IMR-90 (cell line): ENCODE data around the gene UAP1. TPM values are rescaled to one million over a fixed set of nuclear protein-coding genes. Genes with fewer than 3 reads are reported as not detected.
A peak's percentile ranks its signal among the peaks of the same experiment; 100 is the strongest.

Experiments used
- ATAC-seq: fragments of 200-7000 bp; cut with Tn5 transposase; 2 replicates; pipeline ENCODE4 v1.9.1; 2020; ENCODE audit warnings: low read depth, mild to moderate bottlenecking, moderate library complexity
- BruUV-seq: library from RNA; stranded (reverse); fragments of 400-500 nt; replicated peaks from 2 replicates; lab custom pipeline; 2021; lab: Mats Ljungman, UMichigan
- CTCF ChIA-PET: fragments of 300-600 bp; formaldehyde crosslinking; extraction: SDS; loops from one replicate; lab custom pipeline; 2021; ENCODE audit warnings: antibody characterized with exemption; lab: Yijun Ruan, JAX
- POLR2A ChIA-PET: fragments of 300-600 bp; sonication (Branson Sonifier 250); formaldehyde crosslinking; loops from one replicate; lab custom pipeline; 2022; ENCODE audit warnings: antibody characterized with exemption; ENCODE audit not compliant: unreplicated experiment; lab: Charles Lee
- DNase-seq: peaks from one replicate; pipeline ENCODE4 v3.0.0; 2013
- H2AFZ ChIP-seq: replicated peaks from 2 replicates; pipeline ENCODE3; 2013; ENCODE audit warnings: low read length, mild to moderate bottlenecking; ENCODE audit not compliant: poor library complexity
- H2AK5ac ChIP-seq: 2 replicates; pipeline ENCODE4 v1.6.1; 2013; ENCODE audit warnings: low read depth, low read length, inconsistent platforms
- H2AK9ac ChIP-seq: replicated peaks from 2 replicates; pipeline ENCODE3; 2013; ENCODE audit warnings: mild to moderate bottlenecking, low read depth, low read length, moderate library complexity; ENCODE audit not compliant: poor library complexity
- H2BK120ac ChIP-seq: 2 replicates; pipeline ENCODE4 v1.6.1; 2013; ENCODE audit warnings: low read depth, low read length, inconsistent platforms
- H2BK15ac ChIP-seq: 3 replicates; pipeline ENCODE4 v1.6.1; 2013; ENCODE audit warnings: low read depth, low read length, inconsistent platforms
- H2BK20ac ChIP-seq: 2 replicates; pipeline ENCODE4 v1.6.1; 2013; ENCODE audit warnings: low read depth, mild to moderate bottlenecking, inconsistent platforms, low read length, moderate library complexity
- H2BK5ac ChIP-seq: 2 replicates; pipeline ENCODE4 v1.6.1; 2013; ENCODE audit warnings: mild to moderate bottlenecking, low read depth, low read length, inconsistent platforms; ENCODE audit not compliant: poor library complexity, severe bottlenecking
- H3K14ac ChIP-seq: replicated peaks from 2 replicates; pipeline ENCODE4 v1.6.1; 2013; ENCODE audit warnings: low read depth, low read length, inconsistent platforms
- H3K18ac ChIP-seq: 2 replicates; pipeline ENCODE4 v1.6.1; 2013; ENCODE audit warnings: low read depth, low read length, control low read depth
- H3K23ac ChIP-seq: 2 replicates; pipeline ENCODE4 v1.6.1; 2013; ENCODE audit warnings: low read depth, low read length, inconsistent platforms
- H3K27ac ChIP-seq: 2 replicates; pipeline ENCODE4 v1.5.1; 2013; ENCODE audit warnings: mild to moderate bottlenecking, control low read depth, low read length; ENCODE audit not compliant: insufficient read depth
- H3K27me3 ChIP-seq: 2 replicates; pipeline ENCODE4 v1.6.1; 2013; ENCODE audit warnings: low read length; ENCODE audit not compliant: control insufficient read depth, insufficient read depth
- H3K36me3 ChIP-seq: 2 replicates; pipeline ENCODE4 v1.6.1; 2013; ENCODE audit warnings: low read length, mixed read lengths; ENCODE audit not compliant: control insufficient read depth, insufficient read depth
- H3K4ac ChIP-seq: 2 replicates; pipeline ENCODE4 v1.6.1; 2013; ENCODE audit warnings: low read depth, low read length, inconsistent platforms
- H3K4me1 ChIP-seq: 2 replicates; pipeline ENCODE4 v1.6.1; 2013; ENCODE audit warnings: low read length, mixed read lengths; ENCODE audit not compliant: control insufficient read depth, insufficient read depth
- H3K4me2 ChIP-seq: 2 replicates; pipeline ENCODE4 v1.6.1; 2013; ENCODE audit warnings: low read depth, mild to moderate bottlenecking, control low read depth, low read length, moderate library complexity
- H3K4me3 ChIP-seq: 2 replicates; pipeline ENCODE4 v1.5.1; 2013; ENCODE audit warnings: low read depth, mild to moderate bottlenecking, control low read depth, low read length, moderate library complexity; ENCODE audit not compliant: insufficient read depth
- H3K56ac ChIP-seq: 2 replicates; pipeline ENCODE4 v1.6.1; 2013; ENCODE audit warnings: low read length, inconsistent platforms; ENCODE audit not compliant: insufficient read depth; ENCODE audit errors: extremely low read depth
- H3K79me1 ChIP-seq, 2 experiments: 2 replicates each; pipeline ENCODE4 v1.6.1; 2013; ENCODE audit warnings: low read length in 2 of 2, inconsistent platforms in 1 of 2, low read depth in 1 of 2
- H3K9ac ChIP-seq: 2 replicates; pipeline ENCODE4 v1.6.1; 2013; ENCODE audit warnings: low read depth, low read length, control low read depth
- H3K9me1 ChIP-seq: 2 replicates; pipeline ENCODE4 v1.6.1; 2013; ENCODE audit warnings: low read length, inconsistent platforms; ENCODE audit not compliant: insufficient read depth
- H3K9me3 ChIP-seq: 2 replicates; pipeline ENCODE4 v1.6.1; 2013; ENCODE audit warnings: low read length; ENCODE audit not compliant: control insufficient read depth, insufficient read depth
- H4K20me1 ChIP-seq: 2 replicates; pipeline ENCODE4 v1.6.1; 2013; ENCODE audit warnings: low read length, inconsistent platforms; ENCODE audit not compliant: insufficient read depth
- H4K5ac ChIP-seq: 2 replicates; pipeline ENCODE4 v1.6.1; 2013; ENCODE audit warnings: mild to moderate bottlenecking, low read depth, low read length, control low read depth
- H4K8ac ChIP-seq, 2 experiments: 2 replicates each; pipeline ENCODE4 v1.6.1; 2013; ENCODE audit warnings: low read depth in 2 of 2, low read length in 2 of 2, control low read depth in 1 of 2, inconsistent platforms in 1 of 2
- H4K91ac ChIP-seq: 2 replicates; pipeline ENCODE4 v1.6.1; 2013; ENCODE audit warnings: low read depth, low read length, inconsistent platforms; ENCODE audit not compliant: insufficient read depth
- CEBPB ChIP-seq: IDR thresholded peaks from 2 replicates; pipeline ENCODE4 v1.6.1; 2012; ENCODE audit warnings: low read depth, low read length, improper control_type of control experiment
- CHD1 ChIP-seq: IDR thresholded peaks from 2 replicates; pipeline ENCODE4 v1.6.1; 2012; ENCODE audit warnings: low read depth, low read length, improper control_type of control experiment
- FOS ChIP-seq: fragments of 150-350 bp; IDR thresholded peaks from 2 replicates; pipeline ENCODE4 v1.6.1; 2016; ENCODE audit warnings: low read depth, low read length
- MAFK ChIP-seq: IDR thresholded peaks from 2 replicates; pipeline ENCODE4 v1.6.1; 2012; ENCODE audit warnings: low read depth, low read length, improper control_type of control experiment
- RFX5 ChIP-seq: IDR thresholded peaks from 2 replicates; pipeline ENCODE4 v1.8.0; 2012; ENCODE audit warnings: low read depth, mild to moderate bottlenecking, low read length, moderate library complexity
- WGBS, 2 experiments: methylation state at CpG; one replicate each; pipeline versions ENCODE4 v1.1.5 to v1.1.7; 2013; ENCODE audit warnings: missing lambda C conversion rate in 2 of 2; ENCODE audit not compliant: insufficient read length in 1 of 2; ENCODE audit errors: extremely low coverage in 2 of 2; 5-methylcytosine and 5-hydroxymethylcytosine counted together
- dilution Hi-C: fragments of 300-500 bp; cut with HindIII; formaldehyde crosslinking; loops from one replicate; pipeline ENCODE4 v1.14.3; 2018; ENCODE audit warnings: low sequenced_read_pairs; ENCODE audit not compliant: unreplicated experiment
- in situ Hi-C: fragments of 300-500 bp; cut with MboI; formaldehyde crosslinking; loops from 3 replicates; pipeline ENCODE4 v1.14.3; 2019; ENCODE audit warnings: low sequenced_read_pairs, inconsistent platforms, mixed read lengths
- intact Hi-C: fragments of 100-400 bp; cut with micrococcal nuclease; formaldehyde crosslinking; loops from 2 replicates; pipeline ENCODE4 v1.10.0; 2022
- polyA plus RNA-seq, 3 experiments: library from polyadenylated mRNA; depleted of rRNA; stranded (reverse); fragments of >200 nt; gene quantifications; 2 replicates each; pipeline ENCODE4 v1.2.3, GENCODE V29; 2012; ENCODE audit warnings: low replicate concordance in 1 of 3
- total RNA-seq: library from RNA; depleted of rRNA; stranded (reverse); fragments of >200 nt; gene quantifications from 2 replicates; pipeline ENCODE4 v1.2.3, GENCODE V29; 2012

The UAP1 gene
- total and polyA plus RNA-seq, 2 of the 4 experiments (the other 2 are of a cell fraction) = 93.4 to 196 TPM

DNA sequence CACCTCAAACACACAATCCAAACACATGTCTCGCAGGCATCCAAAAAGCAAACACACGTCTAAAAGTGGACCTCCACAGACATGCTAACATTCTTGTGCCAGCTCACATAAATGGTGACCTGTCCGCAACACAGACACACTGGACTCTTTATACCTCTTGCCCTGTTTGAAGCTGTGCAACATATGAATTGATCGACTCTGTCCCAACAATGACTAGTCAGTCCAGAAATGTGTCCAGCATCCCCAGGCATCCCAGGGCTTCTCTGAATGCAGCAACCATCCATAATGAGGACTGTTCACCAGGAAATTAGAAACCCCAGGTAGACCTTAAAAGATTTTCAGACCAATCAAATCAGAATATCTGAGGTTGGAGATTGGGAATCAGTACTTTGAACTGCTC, 73.9 kb downstream of the UAP1 start:
- H4K20me1 ChIP-seq = peaks cover 48% of the 10 kb centered on the region
- no peak overlapping the region for H2BK15ac ChIP-seq
- DNase-seq (peak; percentile 31), ATAC-seq (no peak)
- H2BK5ac ChIP-seq = peak overlapping the region; percentile 3
- no peaks in the 10 kb centered on the region for H3K36me3 ChIP-seq
- dilution Hi-C loops (no loop called here), intact Hi-C loops (loop anchor here (2.0 to 10.0 kb wide), 2 partner anchors 13 to 139 kb away; no protein-coding TSS in a partner anchor), in situ Hi-C loops (no loop called here)
- TF ChIP-seq MAFK = no peak
- no peak for TF ChIP-seq FOS
- TF ChIP-seq CHD1 = no peak
- no peak for TF ChIP-seq RFX5
- TF ChIP-seq CEBPB = 0 out of 2 replicates have a peak, but pooled peaks have one; percentile 4
- no peak overlapping the region for H3K18ac ChIP-seq
- CTCF ChIA-PET = no interaction called here
- peak overlapping the region; percentile 70 for H3K14ac ChIP-seq
- H3K4me1 ChIP-seq = peaks cover 11% of the 10 kb centered on the region; the same call in 1 of the 2 replicates
- peak overlapping the region; percentile 10; the same call in 1 of the 2 replicates for H3K27ac ChIP-seq
- H3K4ac ChIP-seq = peak overlapping the region; percentile 73
- peak overlapping the region; percentile 20; the same call in 1 of the 2 replicates for H4K91ac ChIP-seq
- no peak overlapping the region for H2BK20ac ChIP-seq
- H3K27me3 ChIP-seq = no peaks in the 10 kb centered on the region
- peak overlapping the region; percentile 17 for H3K9ac ChIP-seq
- peak overlapping the region; percentile 30 for H2AK9ac ChIP-seq
- peak overlapping the region; percentile 67; the same call in 1 of the 2 replicates for H2AK5ac ChIP-seq
- H3K9me1 ChIP-seq = peaks cover 18% of the 10 kb centered on the region
- no TSS peak for BruUV-seq
- H4K8ac ChIP-seq = peak overlapping the region in 1 of 2 experiments; percentile 20; a peak in 1 of 4 replicates
- peak overlapping the region; percentile 71 for H3K4me2 ChIP-seq
- 20% methylated on average over 2 of the region's 4 CpGs; no CpG with 5 or more reads in 1 of the 2 experiments for WGBS, 2 experiments
- no peak overlapping the region for H2BK120ac ChIP-seq
- peak overlapping the region; percentile 52; the same call in 1 of the 2 replicates for H3K56ac ChIP-seq
- peak overlapping the region; percentile 90 for H3K23ac ChIP-seq
- H3K79me1 ChIP-seq = peaks cover 0 to 60% of the 10 kb centered on the region in 2 experiments; a peak in 2 of 4 replicates
- H4K5ac ChIP-seq = no peak overlapping the region
- H3K9me3 ChIP-seq = no peaks in the 10 kb centered on the region
- POLR2A ChIA-PET = interaction anchor here (0.7 kb wide), 1 partner anchor 17 kb away, joined by 4 read pairs; no protein-coding TSS in a partner anchor
- no peak overlapping the region for H2AFZ ChIP-seq
- peak overlapping the region; percentile 76 for H3K4me3 ChIP-seq
